NCI-H2107 treated with DMSO at 0.1 percent for 48 hours (cell line): ENCODE results near the gene TNFSF13B.

Experiments used
- DNase-seq: peaks from one replicate; lab custom pipeline; 2025; ENCODE audit not compliant: unreplicated experiment; lab: John Stamatoyannopoulos, UW

Gene TNFSF13B

DNA sequence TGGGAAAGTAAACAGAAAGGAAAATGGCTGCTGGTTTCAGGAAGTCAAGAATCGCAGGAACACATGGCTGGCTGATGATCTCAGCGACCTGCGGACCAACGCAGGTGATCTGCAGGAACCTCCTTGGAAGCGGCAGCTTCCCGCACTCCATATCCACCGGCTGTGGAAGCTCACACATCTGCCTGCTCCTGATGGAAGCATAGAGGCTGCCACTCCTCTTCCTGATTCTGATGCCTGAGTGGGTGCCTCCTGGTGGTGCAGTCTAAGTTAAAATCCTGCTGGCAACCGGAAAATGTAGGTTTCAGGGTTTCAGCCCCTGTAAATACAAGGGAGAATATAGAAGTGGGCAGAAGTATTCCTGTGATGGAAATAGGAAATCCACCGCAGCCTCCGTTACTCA lies 75.5 kb downstream of the TNFSF13B start:
- DNase-seq = no peak

DNA sequence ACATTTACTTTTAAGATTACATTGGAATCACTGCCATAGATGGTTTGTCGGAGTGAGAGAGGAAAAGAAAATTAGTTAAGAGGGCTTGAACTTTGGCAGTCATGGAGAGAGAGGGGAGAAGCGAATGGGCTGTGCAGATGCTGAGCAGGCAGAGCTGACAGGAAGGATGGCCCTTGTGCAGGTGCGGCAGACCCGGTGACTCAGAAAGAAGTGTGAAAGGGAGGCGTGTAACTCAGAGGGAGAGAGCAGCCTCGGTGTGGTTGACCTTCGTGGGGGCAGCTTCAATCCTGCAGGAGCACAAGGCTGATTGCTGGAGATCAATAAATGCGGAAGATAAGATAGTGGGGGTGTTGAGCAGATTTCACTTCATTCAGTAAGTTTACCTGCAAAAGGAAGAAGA lies 76.9 kb downstream of the TNFSF13B start:
- DNase-seq = no peak

GRCh38 chr13:108349269-108349668 lies 79.8 kb downstream of the TNFSF13B start:
- no peak for DNase-seq

DNA sequence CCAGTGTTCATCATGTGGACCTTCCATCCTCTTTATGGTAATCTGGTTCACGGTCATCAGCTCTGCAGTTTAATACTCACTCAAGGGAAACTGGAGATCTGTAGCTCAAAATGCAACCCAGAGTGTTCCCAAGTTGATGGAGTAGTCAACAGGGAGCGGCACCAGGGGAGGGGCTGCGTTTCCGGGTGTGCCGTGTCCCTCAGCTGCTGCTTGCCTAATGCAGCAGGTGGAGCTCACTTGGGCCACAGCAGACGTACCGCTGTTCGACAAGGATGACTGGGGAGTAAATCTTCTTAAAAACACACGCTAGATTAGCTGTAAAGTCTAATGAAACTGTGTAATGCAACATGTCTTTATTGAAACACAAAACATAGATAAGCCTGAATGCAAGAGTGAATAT lies 81.1 kb downstream of the TNFSF13B start:
- DNase-seq = no peak

DNA sequence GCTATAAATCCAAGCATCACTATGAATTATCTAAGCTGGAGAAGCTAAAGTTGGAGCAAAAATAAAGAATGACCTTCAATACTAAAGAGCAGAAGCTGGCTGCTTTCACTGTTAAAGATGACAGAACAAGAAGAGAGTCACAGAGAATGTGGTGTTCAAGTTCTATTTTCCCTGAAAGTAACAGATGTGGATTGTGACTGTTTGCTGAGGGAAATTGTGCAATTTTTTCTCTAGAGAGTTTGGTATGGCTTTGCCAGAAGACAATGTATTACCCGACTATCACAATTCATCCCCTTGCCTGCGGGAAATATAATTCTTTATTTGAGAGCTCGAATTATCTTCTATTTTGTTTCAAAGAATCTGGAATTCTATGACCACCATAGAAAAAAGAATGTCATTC lies 83.1 kb downstream of the TNFSF13B start:
- DNase-seq = no peak

DNA sequence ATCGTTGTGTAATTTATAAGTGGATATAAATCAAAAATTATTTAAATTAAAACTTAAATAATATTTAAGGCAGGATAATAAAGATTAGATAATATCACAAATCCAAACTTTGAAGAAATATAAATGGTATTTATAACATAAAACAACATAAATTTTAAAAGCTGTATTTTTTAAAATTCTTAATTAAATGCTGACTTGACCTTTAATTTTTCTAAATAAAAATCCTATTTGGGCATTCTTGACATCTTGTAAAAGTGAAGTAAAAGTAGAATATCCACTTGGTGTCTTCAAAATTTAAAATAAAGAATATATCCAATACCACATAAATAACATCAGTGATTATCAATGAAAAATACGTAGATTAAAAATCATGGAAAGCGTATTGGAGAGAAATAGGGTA lies 87.7 kb downstream of the TNFSF13B start:
- no peak for DNase-seq
